CD4-positive, CD25-positive, alpha-beta regulatory T cell (primary cell): Measurements from ENCODE around the gene UTS2R. TPM values are rescaled to one million over a fixed set of nuclear protein-coding genes. Genes with fewer than 3 reads are reported as not detected.

Source experiments
- ATAC-seq, 2 donors: fragments of 150-1000 bp; cut with Tn5 transposase; one replicate each; pipeline ENCODE4 v1.10.0; 2021; ENCODE audit warnings: low read depth in 2 of 2, moderate number of reproducible peaks in 2 of 2, moderate library complexity in 1 of 2
- DNase-seq, 3 donors: peaks; one replicate each; pipeline versions ENCODE4 v3.0.0 to v3.0.0-alpha.2; 2012 to 2022; ENCODE audit warnings: mixed read lengths in 1 of 3
- H3K27ac ChIP-seq: one replicate; pipeline ENCODE4 v1.7.0; 2013; ENCODE audit warnings: mild to moderate bottlenecking, low read length; ENCODE audit not compliant: insufficient read depth, poor library complexity, severe bottlenecking
- H3K27me3 ChIP-seq: one replicate; pipeline ENCODE4 v1.7.0; 2013; ENCODE audit warnings: low read length; ENCODE audit not compliant: control insufficient read depth, insufficient read depth
- H3K36me3 ChIP-seq: one replicate; pipeline ENCODE4 v1.7.0; 2013; ENCODE audit warnings: mild to moderate bottlenecking, low read length, moderate library complexity; ENCODE audit not compliant: control insufficient read depth, insufficient read depth
- H3K4me1 ChIP-seq: 2 replicates; pipeline ENCODE4 v1.7.0; 2013; ENCODE audit warnings: mild to moderate bottlenecking, low read length; ENCODE audit not compliant: insufficient read depth, control insufficient read depth, poor library complexity, severe bottlenecking
- H3K4me3 ChIP-seq: one replicate; pipeline ENCODE4 v1.7.0; 2013; ENCODE audit warnings: low read depth, mild to moderate bottlenecking, low read length, moderate library complexity
- H3K9me3 ChIP-seq, 2 experiments: 1 replicate in 1 of 2; 2 replicates in 1 of 2; pipeline ENCODE4 v1.7.0; 2013; ENCODE audit warnings: low read length in 2 of 2, mild to moderate bottlenecking in 1 of 2, moderate library complexity in 1 of 2; ENCODE audit not compliant: control insufficient read depth in 2 of 2
- H3K27ac Mint-ChIP-seq, 3 donors: one replicate each; pipeline ENCODE4 v1.8.0; 2020 to 2022; ENCODE audit warnings: mild to moderate bottlenecking in 3 of 3, mixed read lengths in 3 of 3, moderate library complexity in 2 of 3
- H3K27me3 Mint-ChIP-seq: one replicate; pipeline ENCODE4 v1.8.0; 2022; ENCODE audit warnings: mild to moderate bottlenecking, mixed read lengths
- H3K36me3 Mint-ChIP-seq: one replicate; pipeline ENCODE4 v1.8.0; 2020; ENCODE audit warnings: mixed read lengths
- H3K4me1 Mint-ChIP-seq, 4 donors: one replicate each; pipeline ENCODE4 v1.8.0; 2020 to 2022; ENCODE audit warnings: mixed read lengths in 4 of 4, mild to moderate bottlenecking in 1 of 4
- H3K4me3 Mint-ChIP-seq, 4 donors: one replicate each; pipeline ENCODE4 v1.8.0; 2020 to 2022; ENCODE audit warnings: mild to moderate bottlenecking in 4 of 4, mixed read lengths in 4 of 4, moderate library complexity in 3 of 4
- H3K9me3 Mint-ChIP-seq, 7 donors: one replicate each; pipeline ENCODE4 v1.8.0; 2020 to 2022; ENCODE audit warnings: mixed read lengths in 7 of 7, mild to moderate bottlenecking in 3 of 7, moderate library complexity in 2 of 7
- polyA plus RNA-seq, 4 donors: library from polyadenylated mRNA; unstranded; fragments of 300-500 nt; fragmentation: Illumina TruSeq; gene quantifications; one replicate each; pipeline ENCODE4 v1.2.3, GENCODE V29; 2021
- total RNA-seq: library from RNA; stranded (reverse); gene quantifications from one replicate; pipeline ENCODE4 v1.2.3, GENCODE V29; 2022

The UTS2R gene
- total and polyA plus RNA-seq, 5 donors from 2014 or later = not detected

DNA sequence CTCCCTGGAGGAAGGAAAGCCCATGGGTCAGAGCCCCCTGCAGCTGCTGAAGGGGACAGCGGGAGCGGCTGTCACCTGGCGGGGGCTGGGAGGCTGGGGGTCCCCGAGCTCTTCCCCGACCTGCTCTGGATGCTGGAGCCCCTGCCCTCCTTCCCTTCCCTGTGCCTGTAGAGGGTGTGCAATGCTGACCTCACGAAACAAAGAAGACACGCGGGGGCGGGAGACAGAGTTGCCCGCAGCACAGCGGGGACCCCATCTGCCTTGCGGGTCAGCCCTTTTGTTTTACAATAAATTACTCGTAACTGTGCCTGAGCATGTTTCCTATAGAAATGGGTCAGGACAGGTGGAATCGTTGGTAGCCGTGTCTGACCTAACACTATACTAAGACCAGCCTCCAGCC is 44.3 kb upstream of the UTS2R start:
- Histone ChIP-seq H3K9me3 (no peaks in the 10 kb centered on the region), H3K36me3 (no peaks in the 10 kb centered on the region), H3K27me3 (no peaks in the 10 kb centered on the region), H3K4me1 (peaks cover 5% of the 10 kb centered on the region), H3K4me3 (no peak overlapping the region), H3K27ac (no peak overlapping the region)
- Mint-ChIP-seq H3K4me1 (peaks cover 0 to 9% (median 5%) of the 10 kb centered on the region in 4 donors), H3K9me3 (no peaks in the 10 kb centered on the region), H3K27ac (no peak overlapping the region), H3K36me3 (no peaks in the 10 kb centered on the region), H3K4me3 (no peak overlapping the region), H3K27me3 (peaks cover 16% of the 10 kb centered on the region)
- ATAC-seq = no peak
- DNase-seq = no peak

DNA sequence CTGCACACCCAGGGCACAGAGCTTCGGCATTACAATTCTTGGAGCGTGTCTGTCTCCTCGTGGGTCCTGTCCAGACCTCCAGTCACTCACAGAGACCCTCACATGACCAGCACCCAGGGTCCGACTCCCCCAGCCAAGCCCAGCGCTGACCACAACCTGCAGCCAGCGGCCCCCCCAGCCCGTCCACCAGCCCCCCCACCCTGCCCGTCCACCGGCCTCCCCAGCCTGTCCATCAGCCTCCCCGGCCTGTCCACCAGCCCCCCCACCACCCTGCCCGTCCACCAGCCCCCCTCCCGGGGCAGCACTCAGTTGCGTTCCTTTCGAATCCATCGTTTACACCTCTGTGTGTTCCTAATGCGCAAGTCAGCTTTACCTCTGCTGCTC is 43.8 kb upstream of the UTS2R start:
- peaks cover 5% of the 10 kb centered on the region for H3K4me1 ChIP-seq
- H3K9me3 ChIP-seq = no peaks in the 10 kb centered on the region
- no peak overlapping the region for H3K27ac ChIP-seq
- Mint-ChIP-seq H3K27me3 (peaks cover 21% of the 10 kb centered on the region), H3K27ac (no peak overlapping the region), H3K36me3 (no peaks in the 10 kb centered on the region), H3K4me1 (peaks cover 0 to 12% (median 6%) of the 10 kb centered on the region in 4 donors), H3K9me3 (no peaks in the 10 kb centered on the region), H3K4me3 (no peak overlapping the region)
- H3K27me3 ChIP-seq = no peaks in the 10 kb centered on the region
- no peaks in the 10 kb centered on the region for H3K36me3 ChIP-seq
- ATAC-seq (no peak), DNase-seq (no peak)
- H3K4me3 ChIP-seq = no peak overlapping the region

DNA sequence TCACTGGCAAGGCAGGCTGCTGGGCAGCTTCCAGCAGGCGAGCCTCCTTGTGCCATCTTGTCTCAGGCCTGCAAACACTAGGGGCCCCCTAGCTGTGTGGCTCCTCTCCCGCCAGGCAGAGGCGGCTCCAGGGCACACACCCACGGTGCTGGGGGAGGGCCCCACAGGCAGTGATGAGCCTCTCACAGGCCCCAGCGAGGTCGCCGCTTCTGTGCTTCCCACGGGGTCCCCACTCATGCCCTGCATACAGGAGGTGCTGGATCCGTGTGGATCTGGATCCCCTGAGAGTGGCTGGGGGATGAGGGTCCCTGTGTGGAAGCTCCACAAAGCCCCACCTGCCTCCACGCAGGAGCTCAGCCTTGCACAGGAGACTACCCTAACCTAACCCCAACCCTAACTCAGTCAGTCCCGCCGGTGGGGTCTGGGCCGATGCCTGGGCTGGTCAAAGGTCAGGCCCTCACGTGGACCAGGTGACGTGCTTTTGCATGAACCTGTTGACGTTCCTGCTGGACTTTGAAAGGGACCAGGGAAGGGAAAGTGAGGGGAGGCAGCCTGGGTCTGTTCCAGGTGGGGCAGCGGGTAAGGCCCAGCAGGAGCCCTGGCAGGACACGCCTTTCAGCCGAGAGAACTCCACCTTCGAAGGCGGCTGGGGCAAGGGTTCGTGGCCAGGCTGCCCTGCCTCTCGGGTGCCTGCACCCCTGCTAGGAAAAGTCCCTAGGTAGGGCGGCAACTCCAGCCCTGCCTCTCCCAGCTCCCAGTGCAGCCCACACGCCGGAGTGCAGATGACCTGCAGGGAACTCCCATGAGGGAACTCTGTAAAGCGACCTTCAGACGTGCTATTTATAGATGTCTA is 43.2 kb upstream of the UTS2R start:
- Mint-ChIP-seq H3K27me3 (peaks cover 24% of the 10 kb centered on the region), H3K36me3 (no peaks in the 10 kb centered on the region), H3K4me3 (no peak overlapping the region), H3K4me1 (peaks cover 0 to 15% (median 10%) of the 10 kb centered on the region in 4 donors), H3K9me3 (no peaks in the 10 kb centered on the region), H3K27ac (no peak overlapping the region)
- H3K4me1 ChIP-seq = peaks cover 11% of the 10 kb centered on the region
- no peaks in the 10 kb centered on the region for H3K36me3 ChIP-seq
- DNase-seq (no peak), ATAC-seq (no peak)
- H3K9me3 ChIP-seq = no peaks in the 10 kb centered on the region
- H3K27ac ChIP-seq = no peak overlapping the region
- no peak overlapping the region for H3K4me3 ChIP-seq
- H3K27me3 ChIP-seq = no peaks in the 10 kb centered on the region

DNA sequence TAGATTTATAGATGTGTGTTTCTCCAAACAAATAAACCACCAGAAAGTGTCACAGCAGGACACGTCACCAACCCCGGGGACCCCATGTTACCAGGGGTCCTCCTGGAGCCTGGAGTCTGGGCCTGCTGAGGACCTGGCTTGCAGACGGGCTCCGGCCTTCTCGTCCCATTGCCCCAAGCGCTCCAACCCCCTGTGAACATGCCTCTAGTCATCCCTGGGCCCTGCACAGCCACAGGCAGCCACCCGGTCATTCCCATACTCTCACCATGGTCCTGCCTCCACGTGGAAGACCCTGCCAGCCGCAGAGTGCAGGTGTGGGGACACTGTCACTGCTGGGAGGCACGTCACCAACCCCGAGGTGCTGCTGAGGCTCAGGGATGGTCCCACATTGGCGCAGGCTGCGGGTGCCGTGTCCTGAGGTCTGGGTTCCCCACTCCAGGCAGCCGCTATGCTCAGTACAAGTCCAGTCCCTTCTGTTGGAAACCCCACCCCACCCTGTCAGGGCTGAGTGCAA is 42.5 kb upstream of the UTS2R start:
- Histone ChIP-seq H3K4me3 (no peak overlapping the region), H3K36me3 (no peaks in the 10 kb centered on the region), H3K9me3 (no peaks in the 10 kb centered on the region), H3K27me3 (no peaks in the 10 kb centered on the region), H3K4me1 (peaks cover 17% of the 10 kb centered on the region), H3K27ac (no peak overlapping the region)
- DNase-seq (no peak), ATAC-seq (no peak)
- no peak overlapping the region for H3K4me3 Mint-ChIP-seq
- H3K27ac Mint-ChIP-seq = no peak overlapping the region
- no peaks in the 10 kb centered on the region for H3K9me3 Mint-ChIP-seq
- H3K27me3 Mint-ChIP-seq = peaks cover 24% of the 10 kb centered on the region
- H3K4me1 Mint-ChIP-seq = peaks cover 0 to 15% (median 10%) of the 10 kb centered on the region in 4 donors
- H3K36me3 Mint-ChIP-seq = no peaks in the 10 kb centered on the region

DNA sequence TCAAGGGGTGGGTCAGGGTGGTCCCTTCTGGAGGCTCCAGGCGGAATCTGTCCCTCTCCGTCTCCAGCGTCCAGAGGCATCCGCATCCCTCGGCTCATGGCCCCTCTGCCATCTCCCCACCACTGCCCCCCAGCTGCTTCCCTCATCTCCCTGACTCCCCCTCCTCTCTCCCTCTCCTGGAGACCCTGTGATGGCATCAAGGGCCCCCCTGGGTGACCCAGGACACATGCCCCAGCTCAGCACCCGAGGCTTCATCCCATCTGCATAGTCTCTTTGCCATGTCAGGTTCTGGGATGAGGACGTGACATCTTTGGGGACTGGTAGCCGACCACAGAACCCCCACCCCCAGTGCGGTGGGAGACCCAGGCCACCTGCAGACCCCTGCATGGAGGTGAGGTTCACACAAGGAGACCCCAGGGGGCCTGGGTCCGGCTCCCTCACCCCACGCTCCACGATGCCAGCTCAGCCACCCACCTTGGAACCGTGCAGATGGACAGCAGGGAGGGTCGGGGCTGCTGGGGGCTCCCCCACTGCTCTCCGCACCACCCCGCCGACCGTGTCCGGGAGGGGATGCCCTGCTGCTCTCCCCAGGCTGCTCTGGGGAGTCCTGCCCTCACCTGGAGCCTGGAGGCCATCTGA is 41.8 kb upstream of the UTS2R start:
- H3K9me3 ChIP-seq = no peaks in the 10 kb centered on the region
- H3K4me1 Mint-ChIP-seq = peaks cover 0 to 18% (median 8%) of the 10 kb centered on the region in 4 donors
- H3K27me3 Mint-ChIP-seq = peaks cover 26% of the 10 kb centered on the region
- no peak overlapping the region for H3K27ac ChIP-seq
- ATAC-seq = no peak
- H3K27me3 ChIP-seq = no peaks in the 10 kb centered on the region
- H3K27ac Mint-ChIP-seq = no peak overlapping the region
- H3K36me3 Mint-ChIP-seq = no peaks in the 10 kb centered on the region
- DNase-seq = no peak
- H3K4me1 ChIP-seq = peaks cover 25% of the 10 kb centered on the region
- no peaks in the 10 kb centered on the region for H3K9me3 Mint-ChIP-seq
- peak overlapping the region in 1 of 4 donors; percentile 43 for H3K4me3 Mint-ChIP-seq
- H3K4me3 ChIP-seq = no peak overlapping the region
- H3K36me3 ChIP-seq = no peaks in the 10 kb centered on the region

DNA sequence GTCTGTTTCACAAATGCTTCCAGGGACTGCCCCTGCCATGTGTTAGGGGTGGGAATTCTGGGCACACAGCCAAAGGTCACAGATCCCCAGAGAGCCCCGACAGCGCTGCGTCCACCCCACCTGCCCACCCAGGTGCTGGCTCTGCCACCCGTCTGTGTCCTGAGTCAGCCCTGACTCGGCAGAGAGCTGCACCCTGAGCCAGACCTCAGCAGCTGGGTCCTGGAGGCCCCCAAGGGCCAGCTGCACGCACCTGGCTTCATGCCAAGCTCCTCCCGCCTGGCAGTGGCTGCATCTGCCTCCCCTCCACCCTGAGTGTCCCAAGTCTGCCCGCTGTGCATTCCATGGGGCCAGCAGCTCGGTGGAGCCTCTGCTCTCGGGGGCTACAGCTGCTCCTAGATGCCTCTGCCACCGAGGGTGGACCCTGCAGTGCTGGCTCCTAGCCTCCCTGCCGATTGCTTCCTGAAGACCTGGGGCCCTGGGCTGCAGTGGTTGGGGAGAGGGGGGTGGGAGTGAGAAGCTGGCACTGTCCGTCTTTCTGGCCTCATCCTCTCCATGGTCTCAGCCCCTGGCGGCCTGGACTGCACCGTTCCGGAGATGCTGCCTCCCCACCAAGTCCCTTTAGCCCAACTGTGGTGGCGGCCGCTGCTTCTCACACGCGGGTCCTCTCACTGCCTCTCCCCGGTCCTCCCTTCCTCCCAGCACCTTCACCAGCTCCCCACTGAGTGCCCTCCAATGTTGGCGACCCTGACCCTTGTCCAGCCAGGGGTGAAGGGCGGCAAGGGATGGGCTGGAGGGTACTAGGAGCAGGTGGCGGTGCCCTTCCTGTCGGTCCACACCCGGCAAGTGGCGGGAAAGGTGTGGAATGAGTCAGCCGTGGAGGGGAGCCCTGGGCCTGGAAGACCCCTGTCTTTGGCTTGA is 41.0 kb upstream of the UTS2R start:
- Mint-ChIP-seq H3K36me3 (no peaks in the 10 kb centered on the region), H3K27ac (no peak overlapping the region), H3K4me1 (peaks cover 0 to 24% (median 12%) of the 10 kb centered on the region in 4 donors), H3K4me3 (peak overlapping the region in 1 of 4 donors; percentile 43), H3K27me3 (peaks cover 31% of the 10 kb centered on the region), H3K9me3 (no peaks in the 10 kb centered on the region)
- Histone ChIP-seq H3K9me3 (no peaks in the 10 kb centered on the region), H3K4me1 (peaks cover 31% of the 10 kb centered on the region), H3K4me3 (no peak overlapping the region), H3K27me3 (no peaks in the 10 kb centered on the region), H3K27ac (no peak overlapping the region), H3K36me3 (no peaks in the 10 kb centered on the region)
- ATAC-seq (no peak), DNase-seq (no peak)

DNA sequence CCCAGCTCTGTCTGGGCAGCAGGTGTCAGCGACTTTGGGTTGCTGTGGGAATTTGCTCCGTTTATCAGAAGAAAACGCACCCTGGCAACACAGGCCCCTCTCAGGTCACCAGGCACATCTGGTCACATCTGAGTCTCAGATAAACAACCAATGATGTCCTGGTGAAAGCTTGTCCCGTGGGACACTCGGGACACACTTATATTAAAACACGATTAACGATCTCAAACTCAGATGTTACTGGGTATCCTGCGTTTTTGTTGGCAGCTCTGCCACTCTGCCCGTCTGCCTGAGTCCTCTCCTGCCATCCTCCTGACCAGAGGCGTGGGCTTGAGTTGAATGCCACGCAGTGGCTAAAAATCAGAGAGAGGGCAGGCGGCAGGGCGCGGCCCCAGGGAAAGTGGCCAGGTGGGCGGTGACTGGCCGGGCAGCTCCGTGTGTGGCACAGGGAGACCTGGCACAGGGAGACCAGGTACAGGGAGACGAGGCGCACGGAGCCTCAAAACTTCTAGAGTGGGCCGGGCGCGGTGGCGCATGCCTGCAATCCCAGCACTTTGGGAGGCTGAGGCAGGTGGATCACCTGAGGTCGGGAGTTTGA is 40.1 kb upstream of the UTS2R start:
- H3K27ac ChIP-seq = no peak overlapping the region
- Mint-ChIP-seq H3K9me3 (no peaks in the 10 kb centered on the region), H3K4me1 (peaks cover 0 to 25% (median 13%) of the 10 kb centered on the region in 4 donors), H3K27me3 (peaks cover 35% of the 10 kb centered on the region), H3K27ac (no peak overlapping the region), H3K36me3 (no peaks in the 10 kb centered on the region), H3K4me3 (peak overlapping the region in 3 of 4 donors; percentile 41 to 59 (median 51))
- peaks cover 31% of the 10 kb centered on the region for H3K4me1 ChIP-seq
- H3K36me3 ChIP-seq = no peaks in the 10 kb centered on the region
- H3K4me3 ChIP-seq = no peak overlapping the region
- ATAC-seq (no peak), DNase-seq (no peak)
- H3K9me3 ChIP-seq = no peaks in the 10 kb centered on the region
- H3K27me3 ChIP-seq = no peaks in the 10 kb centered on the region
